Loucy (cell line): ENCODE data around the gene ATP5MG.

Source experiments
- EZH2phosphoT487 ChIP-seq: fragments of 200-600 bp; IDR thresholded peaks from 2 replicates; pipeline ENCODE4 v1.6.1; 2018; ENCODE audit warnings: antibody characterized with exemption, mild to moderate bottlenecking, moderate library complexity, borderline replicate concordance
- TF ChIP-seq, protein P1 (sequence below): fragments of 200-600 bp; sonication (generic); conservative IDR thresholded peaks from 2 replicates; pipeline ENCODE4 v1.5.1; 2014; ENCODE audit warnings: mild to moderate bottlenecking, antibody characterized with exemption, low read length

- no peak for TF ChIP-seq EZH2phosphoT487
- TF ChIP-seq, protein P1, sequence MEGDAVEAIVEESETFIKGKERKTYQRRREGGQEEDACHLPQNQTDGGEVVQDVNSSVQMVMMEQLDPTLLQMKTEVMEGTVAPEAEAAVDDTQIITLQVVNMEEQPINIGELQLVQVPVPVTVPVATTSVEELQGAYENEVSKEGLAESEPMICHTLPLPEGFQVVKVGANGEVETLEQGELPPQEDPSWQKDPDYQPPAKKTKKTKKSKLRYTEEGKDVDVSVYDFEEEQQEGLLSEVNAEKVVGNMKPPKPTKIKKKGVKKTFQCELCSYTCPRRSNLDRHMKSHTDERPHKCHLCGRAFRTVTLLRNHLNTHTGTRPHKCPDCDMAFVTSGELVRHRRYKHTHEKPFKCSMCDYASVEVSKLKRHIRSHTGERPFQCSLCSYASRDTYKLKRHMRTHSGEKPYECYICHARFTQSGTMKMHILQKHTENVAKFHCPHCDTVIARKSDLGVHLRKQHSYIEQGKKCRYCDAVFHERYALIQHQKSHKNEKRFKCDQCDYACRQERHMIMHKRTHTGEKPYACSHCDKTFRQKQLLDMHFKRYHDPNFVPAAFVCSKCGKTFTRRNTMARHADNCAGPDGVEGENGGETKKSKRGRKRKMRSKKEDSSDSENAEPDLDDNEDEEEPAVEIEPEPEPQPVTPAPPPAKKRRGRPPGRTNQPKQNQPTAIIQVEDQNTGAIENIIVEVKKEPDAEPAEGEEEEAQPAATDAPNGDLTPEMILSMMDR: no peak
Measured at GRCh38 chr11:118448294-118448693, 46.9 kb downstream of the ATP5MG start.
